HCT116 (cell line): Measurements from ENCODE around the gene FIZ1.

ENCODE experiments used
- EZH2 ChIP-seq: fragments of 200-600 bp; sonication (generic); IDR thresholded peaks from 2 replicates; pipeline ENCODE4 v1.6.1; 2017; ENCODE audit warnings: antibody characterized with exemption, mixed run types
- POLR2A ChIP-seq: IDR thresholded peaks from 2 replicates; pipeline ENCODE4 v1.7.0; 2011; ENCODE audit warnings: borderline replicate concordance; ENCODE audit not compliant: insufficient read depth, insufficient read length; ENCODE audit errors: extremely low read depth
- POLR2AphosphoS5 ChIP-seq: IDR thresholded peaks from 2 replicates; pipeline ENCODE4 v1.6.1; 2011; ENCODE audit warnings: mild to moderate bottlenecking, low read depth, low read length, moderate library complexity
- RAD21 ChIP-seq: IDR thresholded peaks from 2 replicates; pipeline ENCODE4 v1.6.1; 2012; ENCODE audit warnings: low read depth, mild to moderate bottlenecking
- YY1 ChIP-seq: IDR thresholded peaks from 2 replicates; pipeline ENCODE4 v1.6.1; 2011; ENCODE audit warnings: low read length, low read depth, moderate library complexity, mild to moderate bottlenecking; ENCODE audit not compliant: insufficient replicate concordance; ENCODE audit errors: extremely low read depth
- TF ChIP-seq, protein P1 (sequence below), 3 experiments: fragments of 200-600 bp in 1 of 3; sonication (generic) in 1 of 3; IDR thresholded peaks in 2 of 3; conservative IDR thresholded peaks in 1 of 3; 2 replicates each; pipeline ENCODE4 v1.5.1; 2012 to 2017; ENCODE audit warnings: low read depth in 2 of 3, low read length in 2 of 3, antibody characterized with exemption in 1 of 3, borderline replicate concordance in 1 of 3, control low read depth in 1 of 3, mild to moderate bottlenecking in 1 of 3, mixed read lengths in 1 of 3, mixed run types in 1 of 3, moderate library complexity in 1 of 3; ENCODE audit not compliant: insufficient read depth in 1 of 3
- TF ChIP-seq, protein P2 (sequence below): IDR thresholded peaks from 2 replicates; pipeline ENCODE4 v1.6.1; 2012; ENCODE audit warnings: low read depth

DNA sequence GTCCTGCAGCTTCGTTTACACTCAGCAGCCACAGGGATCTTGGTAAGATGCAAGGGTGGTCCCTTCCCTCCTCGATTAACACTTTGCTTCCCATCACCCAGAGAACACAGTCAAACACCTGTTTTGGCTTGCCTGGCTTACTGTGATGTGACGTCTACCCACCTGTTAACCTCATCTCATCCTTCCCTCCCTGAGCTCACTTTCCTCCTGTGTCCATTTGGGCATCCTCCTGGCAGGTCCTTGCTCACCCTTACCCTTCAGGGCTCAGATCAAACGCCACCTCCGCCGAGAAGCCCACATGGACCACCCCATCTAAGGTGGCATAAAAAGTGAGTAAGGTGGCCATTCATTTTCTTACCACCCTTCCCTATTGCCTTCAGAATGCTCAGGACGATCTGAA, 9.2 kb downstream of the FIZ1 start:
- TF ChIP-seq, protein P1, sequence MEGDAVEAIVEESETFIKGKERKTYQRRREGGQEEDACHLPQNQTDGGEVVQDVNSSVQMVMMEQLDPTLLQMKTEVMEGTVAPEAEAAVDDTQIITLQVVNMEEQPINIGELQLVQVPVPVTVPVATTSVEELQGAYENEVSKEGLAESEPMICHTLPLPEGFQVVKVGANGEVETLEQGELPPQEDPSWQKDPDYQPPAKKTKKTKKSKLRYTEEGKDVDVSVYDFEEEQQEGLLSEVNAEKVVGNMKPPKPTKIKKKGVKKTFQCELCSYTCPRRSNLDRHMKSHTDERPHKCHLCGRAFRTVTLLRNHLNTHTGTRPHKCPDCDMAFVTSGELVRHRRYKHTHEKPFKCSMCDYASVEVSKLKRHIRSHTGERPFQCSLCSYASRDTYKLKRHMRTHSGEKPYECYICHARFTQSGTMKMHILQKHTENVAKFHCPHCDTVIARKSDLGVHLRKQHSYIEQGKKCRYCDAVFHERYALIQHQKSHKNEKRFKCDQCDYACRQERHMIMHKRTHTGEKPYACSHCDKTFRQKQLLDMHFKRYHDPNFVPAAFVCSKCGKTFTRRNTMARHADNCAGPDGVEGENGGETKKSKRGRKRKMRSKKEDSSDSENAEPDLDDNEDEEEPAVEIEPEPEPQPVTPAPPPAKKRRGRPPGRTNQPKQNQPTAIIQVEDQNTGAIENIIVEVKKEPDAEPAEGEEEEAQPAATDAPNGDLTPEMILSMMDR (IDR thresholded peaks at IDR 0.05 in 2 of 3, conservative IDR thresholded peaks at IDR 0.05 in 1 of 3; ENCODE audit: borderline replicate concordance in 1 of 3, insufficient read depth in 1 of 3, low read depth in 2 of 3, low read length in 2 of 3) = no peak
- TF ChIP-seq POLR2AphosphoS5 = no peak
- TF ChIP-seq EZH2 = no peak
- no peak for TF ChIP-seq POLR2A
- TF ChIP-seq, protein P2, sequence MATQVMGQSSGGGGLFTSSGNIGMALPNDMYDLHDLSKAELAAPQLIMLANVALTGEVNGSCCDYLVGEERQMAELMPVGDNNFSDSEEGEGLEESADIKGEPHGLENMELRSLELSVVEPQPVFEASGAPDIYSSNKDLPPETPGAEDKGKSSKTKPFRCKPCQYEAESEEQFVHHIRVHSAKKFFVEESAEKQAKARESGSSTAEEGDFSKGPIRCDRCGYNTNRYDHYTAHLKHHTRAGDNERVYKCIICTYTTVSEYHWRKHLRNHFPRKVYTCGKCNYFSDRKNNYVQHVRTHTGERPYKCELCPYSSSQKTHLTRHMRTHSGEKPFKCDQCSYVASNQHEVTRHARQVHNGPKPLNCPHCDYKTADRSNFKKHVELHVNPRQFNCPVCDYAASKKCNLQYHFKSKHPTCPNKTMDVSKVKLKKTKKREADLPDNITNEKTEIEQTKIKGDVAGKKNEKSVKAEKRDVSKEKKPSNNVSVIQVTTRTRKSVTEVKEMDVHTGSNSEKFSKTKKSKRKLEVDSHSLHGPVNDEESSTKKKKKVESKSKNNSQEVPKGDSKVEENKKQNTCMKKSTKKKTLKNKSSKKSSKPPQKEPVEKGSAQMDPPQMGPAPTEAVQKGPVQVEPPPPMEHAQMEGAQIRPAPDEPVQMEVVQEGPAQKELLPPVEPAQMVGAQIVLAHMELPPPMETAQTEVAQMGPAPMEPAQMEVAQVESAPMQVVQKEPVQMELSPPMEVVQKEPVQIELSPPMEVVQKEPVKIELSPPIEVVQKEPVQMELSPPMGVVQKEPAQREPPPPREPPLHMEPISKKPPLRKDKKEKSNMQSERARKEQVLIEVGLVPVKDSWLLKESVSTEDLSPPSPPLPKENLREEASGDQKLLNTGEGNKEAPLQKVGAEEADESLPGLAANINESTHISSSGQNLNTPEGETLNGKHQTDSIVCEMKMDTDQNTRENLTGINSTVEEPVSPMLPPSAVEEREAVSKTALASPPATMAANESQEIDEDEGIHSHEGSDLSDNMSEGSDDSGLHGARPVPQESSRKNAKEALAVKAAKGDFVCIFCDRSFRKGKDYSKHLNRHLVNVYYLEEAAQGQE = no peak
- no peak for TF ChIP-seq YY1
- no peak for TF ChIP-seq RAD21
